A673 (cell line): Measurements from ENCODE around the gene BCAS1. TPM values are rescaled to one million over a fixed set of nuclear protein-coding genes. Genes with fewer than 3 reads are reported as not detected.

ENCODE experiments used
- BruUV-seq: library from RNA; stranded (reverse); fragments of 400-500 nt; replicated peaks from 2 replicates; lab custom pipeline; 2021; lab: Mats Ljungman, UMichigan
- CTCF ChIA-PET: fragments of 300-600 bp; sonication (Branson Sonifier 250); formaldehyde crosslinking; loops from one replicate; lab custom pipeline; 2022; ENCODE audit warnings: antibody characterized with exemption; lab: Charles Lee
- POLR2A ChIA-PET: fragments of 300-600 bp; sonication (Branson Sonifier 250); formaldehyde crosslinking; loops from one replicate; lab custom pipeline; 2022; ENCODE audit warnings: antibody characterized with exemption; ENCODE audit not compliant: low non-redundant PET; lab: Charles Lee
- DNase-seq: peaks from one replicate; pipeline ENCODE4 v3.0.0-alpha.2; 2015; ENCODE audit warnings: low spot score
- H3K27ac ChIP-seq: fragments of 200-600 bp; sonication (generic); 2 replicates; pipeline ENCODE4 v1.5.1; 2016; ENCODE audit warnings: mixed run types, low read depth, mild to moderate bottlenecking, mixed read lengths, antibody characterized with exemption, low read length; ENCODE audit not compliant: poor library complexity, severe bottlenecking
- H3K27me3 ChIP-seq: fragments of 200-600 bp; sonication (generic); replicated peaks from 2 replicates; pipeline ENCODE4 v1.6.1; 2017; ENCODE audit warnings: mixed run types, low read depth, mild to moderate bottlenecking, mixed read lengths, antibody characterized with exemption, low read length; ENCODE audit not compliant: insufficient read depth, poor library complexity
- H3K36me3 ChIP-seq: fragments of 200-600 bp; sonication (generic); 2 replicates; pipeline ENCODE4 v1.6.1; 2016; ENCODE audit warnings: mixed run types, mild to moderate bottlenecking, mixed read lengths, antibody characterized with exemption, low read length; ENCODE audit not compliant: insufficient read depth, poor library complexity, severe bottlenecking
- H3K4me1 ChIP-seq: fragments of 200-600 bp; sonication (generic); 2 replicates; pipeline ENCODE4 v1.6.1; 2017; ENCODE audit warnings: mixed run types, mild to moderate bottlenecking, mixed read lengths, antibody characterized with exemption, low read length; ENCODE audit not compliant: insufficient read depth, poor library complexity, severe bottlenecking
- H3K4me3 ChIP-seq: fragments of 200-600 bp; sonication (generic); 2 replicates; pipeline ENCODE4 v1.5.1; 2016; ENCODE audit warnings: low read depth, mixed run types, mild to moderate bottlenecking, mixed read lengths, low read length; ENCODE audit not compliant: poor library complexity, severe bottlenecking
- H3K9me3 ChIP-seq: fragments of 200-600 bp; sonication (generic); 2 replicates; pipeline ENCODE4 v1.6.1; 2016; ENCODE audit warnings: mixed run types, low read depth, mild to moderate bottlenecking, mixed read lengths, antibody characterized with exemption, low read length; ENCODE audit not compliant: poor library complexity, severe bottlenecking
- CTCF ChIP-seq: fragments of 300-800, 200-600 bp; sonication (generic); conservative IDR thresholded peaks from 2 replicates; pipeline ENCODE4 v1.5.1; 2017; ENCODE audit warnings: low read depth, mild to moderate bottlenecking, antibody characterized with exemption, low read length, moderate library complexity, mixed read lengths
- EZH2 ChIP-seq: fragments of 200-600 bp; sonication (generic); IDR thresholded peaks from 2 replicates; pipeline ENCODE4 v1.6.1; 2017; ENCODE audit warnings: borderline replicate concordance, low read depth, mild to moderate bottlenecking, mixed read lengths, antibody characterized with exemption, low read length; ENCODE audit not compliant: poor library complexity, severe bottlenecking
- intact Hi-C: fragments of 100-400 bp; cut with micrococcal nuclease; formaldehyde crosslinking; loops from one replicate; pipeline ENCODE4 v1.10.0; 2022; ENCODE audit not compliant: unreplicated experiment
- total RNA-seq: library from RNA; stranded (reverse); gene quantifications from 2 replicates; pipeline ENCODE4 v1.2.3, GENCODE V29; 2021

BCAS1 gene
- total RNA-seq, 1 experiment from 2014 or later, result 1.4 TPM

GRCh38 chr20:53916173-53916512 lies 154.3 kb downstream of the BCAS1 start:
- Histone ChIP-seq H3K9me3 (no peaks in the 10 kb centered on the region), H3K4me3 (no peak overlapping the region), H3K36me3 (no peaks in the 10 kb centered on the region), H3K4me1 (peaks cover 58% of the 10 kb centered on the region), H3K27me3 (no peaks in the 10 kb centered on the region), H3K27ac (peak overlapping the region; percentile 98)
- intact Hi-C loops, result loop anchor here (5.0 to 10.0 kb wide), 3 partner anchors 49 to 324 kb away; partner anchors contain the start of gene ZNF217
- DNase-seq, result no peak
- CTCF ChIA-PET, result interaction anchor here (0.6 to 1.2 kb wide), 5 partner anchors 24 to 337 kb away, joined by 3 to 11 read pairs (median 4); no protein-coding TSS in a partner anchor
- POLR2A ChIA-PET, result interaction anchor here (0.6 kb wide), 2 partner anchors 249 to 385 kb away, joined by 4 to 8 read pairs; no protein-coding TSS in a partner anchor
- TF ChIP-seq EZH2 (no peak), CTCF (no peak)
- TSS peak; percentile 54 for BruUV-seq

GRCh38 chr20:53915446-53916172 lies 154.8 kb downstream of the BCAS1 start:
- no peaks in the 10 kb centered on the region for H3K36me3 ChIP-seq
- peak; percentile 94 for DNase-seq
- POLR2A ChIA-PET, result interaction anchor here (0.6 to 0.7 kb wide), 4 partner anchors 249 to 1977 kb away, joined by 3 to 8 read pairs (median 4); no protein-coding TSS in a partner anchor
- no peaks in the 10 kb centered on the region for H3K9me3 ChIP-seq
- H3K4me3 ChIP-seq, result peak overlapping the region; percentile 54
- BruUV-seq, result TSS peak; percentile 66
- CTCF ChIA-PET, result interaction anchor here (0.6 to 1.2 kb wide), 7 partner anchors 9 to 336 kb away, joined by 3 to 11 read pairs (median 4); no protein-coding TSS in a partner anchor
- H3K27ac ChIP-seq, result peak overlapping the region; percentile 98
- no peak for TF ChIP-seq EZH2
- TF ChIP-seq CTCF, result peak; percentile 97
- peaks cover 53% of the 10 kb centered on the region for H3K4me1 ChIP-seq
- intact Hi-C loops, result loop anchor here (1.0 to 10.0 kb wide), 5 partner anchors 48 to 337 kb away; partner anchors contain the start of gene ZNF217
- H3K27me3 ChIP-seq, result no peaks in the 10 kb centered on the region

- TF ChIP-seq EZH2, result no peak
- TF ChIP-seq CTCF, result peak; percentile 23; the same call in 1 of the 2 replicates
- H3K4me3 ChIP-seq, result peak overlapping the region; percentile 54
- BruUV-seq, result no TSS peak
- peak overlapping the region; percentile 98 for H3K27ac ChIP-seq
- ChIA-PET CTCF (interaction anchor here (0.6 to 1.0 kb wide), 6 partner anchors 8 to 335 kb away, joined by 3 to 11 read pairs (median 4); no protein-coding TSS in a partner anchor), POLR2A (interaction anchor here (0.7 kb wide), 2 partner anchors 334 to 1977 kb away, joined by 3 to 5 read pairs; no protein-coding TSS in a partner anchor)
- intact Hi-C loops, result loop anchor here (1.0 to 10.0 kb wide), 5 partner anchors 48 to 337 kb away; partner anchors contain the start of gene ZNF217
- H3K4me1 ChIP-seq, result peaks cover 51% of the 10 kb centered on the region
- no peaks in the 10 kb centered on the region for H3K27me3 ChIP-seq
- peak; percentile 56 for DNase-seq
- H3K9me3 ChIP-seq, result no peaks in the 10 kb centered on the region
- H3K36me3 ChIP-seq, result no peaks in the 10 kb centered on the region
These were observed 155.5 kb downstream of the BCAS1 start for GRCh38 chr20:53914781-53915445.
